ENCODE data around the gene CACNA1H.
"Not testable (repeated sequence)": the region's sequence is repeated elsewhere in the genome, so short reads cannot be mapped to it uniquely, and the experiment has no call there.

CACNA1H gene

GRCh38 chr16:1229476-1229875 lies 76.6 kb downstream of the CACNA1H start:
- not testable (repeated sequence) for H3K36me3 ChIP-seq; H3K9me3 ChIP-seq; H3K4me3 ChIP-seq (ENCODE audit: low read depth, low read length); H3K4me1 ChIP-seq; H3K27me3 ChIP-seq; DNase-seq

- H3K9me3 ChIP-seq; H3K4me3 ChIP-seq (ENCODE audit: low read depth, low read length); H3K4me1 ChIP-seq; H3K36me3 ChIP-seq; H3K27me3 ChIP-seq; DNase-seq: not testable (repeated sequence)
Measured at GRCh38 chr16:1230084-1230470, 77.2 kb downstream of the CACNA1H start, which contains the start of gene TPSB2. Gene TPSB2 (minus strand): TSS chr16:1230184. CDS start chr16:1229951, 233 bp downstream.

GRCh38 chr16:1230471-1231212 lies 77.7 kb downstream of the CACNA1H start:
- not testable (repeated sequence) for H3K36me3 ChIP-seq; H3K9me3 ChIP-seq; H3K27me3 ChIP-seq; DNase-seq; H3K4me1 ChIP-seq; H3K4me3 ChIP-seq (ENCODE audit: low read depth, low read length)

GRCh38 chr16:1231301-1231700 lies 78.4 kb downstream of the CACNA1H start:
- DNase-seq; H3K4me1 ChIP-seq; H3K36me3 ChIP-seq; H3K27me3 ChIP-seq; H3K4me3 ChIP-seq (ENCODE audit: low read depth, low read length); H3K9me3 ChIP-seq: not testable (repeated sequence)

- H3K4me1 ChIP-seq; H3K4me3 ChIP-seq (ENCODE audit: low read depth, low read length); H3K27me3 ChIP-seq; DNase-seq; H3K36me3 ChIP-seq; H3K9me3 ChIP-seq: not testable (repeated sequence)
Measured at GRCh38 chr16:1232049-1232748, 79.3 kb downstream of the CACNA1H start.

GRCh38 chr16:1236659-1237058 lies 83.8 kb downstream of the CACNA1H start:
- H3K9me3 ChIP-seq; H3K4me3 ChIP-seq (ENCODE audit: low read depth, low read length); H3K4me1 ChIP-seq; H3K27me3 ChIP-seq; DNase-seq; H3K36me3 ChIP-seq: not testable (repeated sequence)

- no peak for TF ChIP-seq CTCF (IDR thresholded peaks at IDR 0.05; ENCODE audit: low read depth, low read length)
- DNase-seq, result no peak
- H3K9me3 ChIP-seq, result no peaks in the 10 kb centered on the region; the same call in 1 of the 2 replicates
- H3K4me1 ChIP-seq, result no peaks in the 10 kb centered on the region; the same call in 1 of the 2 replicates
- H3K4me3 ChIP-seq (ENCODE audit: low read depth, low read length), result no peak overlapping the region
- H3K27me3 ChIP-seq, result peaks cover 5% of the 10 kb centered on the region; the same call in 1 of the 2 replicates
- no peaks in the 10 kb centered on the region for H3K36me3 ChIP-seq
Measured at GRCh38 chr16:1237990-1238389, 85.1 kb downstream of the CACNA1H start.

- not testable (repeated sequence) for H3K9me3 ChIP-seq; H3K4me1 ChIP-seq; H3K4me3 ChIP-seq (ENCODE audit: low read depth, low read length); H3K36me3 ChIP-seq; H3K27me3 ChIP-seq
- DNase-seq, result peak; percentile 55
Measured at GRCh38 chr16:1238909-1239308, 86.0 kb downstream of the CACNA1H start.

GRCh38 chr16:1239575-1239974 lies 86.7 kb downstream of the CACNA1H start:
- DNase-seq; H3K36me3 ChIP-seq; H3K9me3 ChIP-seq; H3K4me1 ChIP-seq; H3K4me3 ChIP-seq (ENCODE audit: low read depth, low read length); H3K27me3 ChIP-seq: not testable (repeated sequence)

GRCh38 chr16:1240436-1240835 lies 87.5 kb downstream of the CACNA1H start, which contains the start of gene TPSAB1:
Gene TPSAB1 (plus strand): TSS chr16:1240705. CDS start chr16:1240939, 234 bp downstream.
- H3K4me3 ChIP-seq (ENCODE audit: low read depth, low read length); H3K9me3 ChIP-seq; DNase-seq; H3K4me1 ChIP-seq; H3K36me3 ChIP-seq: not testable (repeated sequence)
- H3K27me3 ChIP-seq, result peaks cover 12% of the 10 kb centered on the region

GRCh38 chr16:1241081-1241480 lies 88.2 kb downstream of the CACNA1H start:
- H3K27me3 ChIP-seq, result peaks cover 19% of the 10 kb centered on the region
- H3K4me3 ChIP-seq (ENCODE audit: low read depth, low read length); H3K9me3 ChIP-seq; DNase-seq; H3K36me3 ChIP-seq; H3K4me1 ChIP-seq: not testable (repeated sequence)

- H3K9me3 ChIP-seq; H3K4me3 ChIP-seq (ENCODE audit: low read depth, low read length); H3K36me3 ChIP-seq; H3K4me1 ChIP-seq; DNase-seq: not testable (repeated sequence)
- peaks cover 32% of the 10 kb centered on the region for H3K27me3 ChIP-seq
Measured at GRCh38 chr16:1243363-1243762, 90.5 kb downstream of the CACNA1H start.

GRCh38 chr16:1243907-1244850 lies 91.3 kb downstream of the CACNA1H start:
- peaks cover 32% of the 10 kb centered on the region for H3K27me3 ChIP-seq
- H3K9me3 ChIP-seq; H3K36me3 ChIP-seq; H3K4me1 ChIP-seq; DNase-seq; H3K4me3 ChIP-seq (ENCODE audit: low read depth, low read length): not testable (repeated sequence)

All from BE2C (cell line).